Astrocyte of the cerebellum (primary cell): ENCODE measurements around the gene PIK3CA.
"Not testable (repeated sequence)": the region's sequence is repeated elsewhere in the genome, so short reads cannot be mapped to it uniquely, and the experiment has no call there.

Experiments
- DNase-seq: peaks from one replicate; pipeline ENCODE4 v3.0.0-alpha.2; 2011; ENCODE audit warnings: low read depth
- H3K4me3 ChIP-seq: 2 replicates; pipeline ENCODE4 v1.5.1; 2011; ENCODE audit warnings: mild to moderate bottlenecking, low read depth, low read length, moderate library complexity
- CTCF ChIP-seq: IDR thresholded peaks from 2 replicates; pipeline ENCODE4 v1.5.1; 2012; ENCODE audit warnings: low read length, low read depth, moderate library complexity, mild to moderate bottlenecking; ENCODE audit errors: missing control alignments
- in situ Hi-C: cut with HindIII; loops from 2 replicates; pipeline ENCODE4 v1.10.0; 2017; ENCODE audit warnings: low sequenced_read_pairs

Gene PIK3CA

GRCh38 chr3:179196700-179197099 lies 48.5 kb downstream of the PIK3CA start:
- in situ Hi-C loops = no loop called here
- H3K4me3 ChIP-seq = no peak overlapping the region
- TF ChIP-seq CTCF = no peak
- no peak for DNase-seq

- H3K4me3 ChIP-seq = no peak overlapping the region
- TF ChIP-seq CTCF = no peak
- no peak for DNase-seq
- in situ Hi-C loops = no loop called here
These were observed 52.6 kb downstream of the PIK3CA start for GRCh38 chr3:179200790-179201189.

- in situ Hi-C loops, H3K4me3 ChIP-seq, DNase-seq: not testable (repeated sequence)
These were observed 67.4 kb downstream of the PIK3CA start for GRCh38 chr3:179215550-179215949.

GRCh38 chr3:179218213-179218612 lies 70.1 kb downstream of the PIK3CA start:
- DNase-seq, H3K4me3 ChIP-seq, in situ Hi-C loops: not testable (repeated sequence)

GRCh38 chr3:179223548-179223947 lies 75.4 kb downstream of the PIK3CA start:
- no peak overlapping the region for H3K4me3 ChIP-seq
- in situ Hi-C loops = no loop called here
- no peak for DNase-seq
- TF ChIP-seq CTCF = no peak

- in situ Hi-C loops = no loop called here
- DNase-seq = no peak
- TF ChIP-seq CTCF = no peak
- H3K4me3 ChIP-seq = no peak overlapping the region
These were observed 76.4 kb downstream of the PIK3CA start for GRCh38 chr3:179224584-179224983.

GRCh38 chr3:179227349-179227748 lies 79.2 kb downstream of the PIK3CA start:
- no peak for TF ChIP-seq CTCF
- DNase-seq = no peak
- in situ Hi-C loops = no loop called here
- H3K4me3 ChIP-seq = no peak overlapping the region

GRCh38 chr3:179229177-179229576 lies 81.0 kb downstream of the PIK3CA start:
- TF ChIP-seq CTCF = no peak
- H3K4me3 ChIP-seq = no peak overlapping the region
- DNase-seq = no peak
- in situ Hi-C loops = no loop called here
